Measurements from ENCODE around the gene CHAF1B. TPM values are rescaled to one million over a fixed set of nuclear protein-coding genes. Genes with fewer than 3 reads are reported as not detected.
A peak's percentile ranks its signal among the peaks of the same experiment; 100 is the strongest.
"Not testable (repeated sequence)": the region's sequence is repeated elsewhere in the genome, so short reads cannot be mapped to it uniquely, and the experiment has no call there.

The CHAF1B gene
- total and polyA plus RNA-seq, 5 donors from 2014 or later: 1.4 to 10.0 (median 3.4) TPM

DNA sequence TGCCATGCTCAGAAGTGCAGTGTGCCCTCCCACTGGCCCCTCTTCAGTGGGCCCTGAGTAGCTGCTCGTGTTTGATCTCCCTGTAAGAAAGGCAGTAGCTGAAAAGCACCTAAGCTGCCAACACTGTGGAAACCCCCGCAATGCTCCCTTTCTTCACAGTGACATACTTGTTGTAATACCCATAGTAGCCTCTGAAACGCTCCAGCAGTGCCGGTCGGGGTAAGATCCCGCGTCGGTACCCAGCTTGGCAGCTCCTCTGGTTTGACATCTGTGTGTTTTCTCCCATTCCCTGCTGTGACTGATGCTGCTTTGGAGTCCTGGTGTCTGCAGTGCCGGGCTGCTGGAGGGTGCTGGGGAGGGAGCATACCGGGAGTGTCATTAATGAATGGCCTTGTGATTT, 3.6 kb downstream of the CHAF1B start:
- H3K27me3 Mint-ChIP-seq: no peaks in the 10 kb centered on the region
- Histone ChIP-seq H3K9me3 (ENCODE audit: control insufficient read depth in 2 of 2, low read length in 2 of 2) (no peaks in the 10 kb centered on the region), H3K27me3 (ENCODE audit: control insufficient read depth, insufficient read depth, low read length) (no peaks in the 10 kb centered on the region), H3K4me3 (ENCODE audit: low read depth, low read length) (no peak overlapping the region), H3K36me3 (ENCODE audit: control insufficient read depth, insufficient read depth, low read length) (no peaks in the 10 kb centered on the region), H3K27ac (ENCODE audit: insufficient read depth, low read length, poor library complexity, severe bottlenecking) (no peak overlapping the region), H3K4me1 (ENCODE audit: control insufficient read depth, insufficient read depth, low read length, poor library complexity, severe bottlenecking) (peaks cover 13% of the 10 kb centered on the region)
- no peak for DNase-seq
- peak overlapping the region in 1 of 4 donors; percentile 80 for H3K4me3 Mint-ChIP-seq
- ATAC-seq (ENCODE audit: low read depth in 2 of 2): no peak
- H3K9me3 Mint-ChIP-seq: peaks cover 0 to 4% (median 0%) of the 10 kb centered on the region in 7 donors
- peaks cover 5 to 11% (median 8%) of the 10 kb centered on the region in 4 donors for H3K4me1 Mint-ChIP-seq
- H3K36me3 Mint-ChIP-seq: peaks cover 4% of the 10 kb centered on the region
- no peak overlapping the region for H3K27ac Mint-ChIP-seq

DNA sequence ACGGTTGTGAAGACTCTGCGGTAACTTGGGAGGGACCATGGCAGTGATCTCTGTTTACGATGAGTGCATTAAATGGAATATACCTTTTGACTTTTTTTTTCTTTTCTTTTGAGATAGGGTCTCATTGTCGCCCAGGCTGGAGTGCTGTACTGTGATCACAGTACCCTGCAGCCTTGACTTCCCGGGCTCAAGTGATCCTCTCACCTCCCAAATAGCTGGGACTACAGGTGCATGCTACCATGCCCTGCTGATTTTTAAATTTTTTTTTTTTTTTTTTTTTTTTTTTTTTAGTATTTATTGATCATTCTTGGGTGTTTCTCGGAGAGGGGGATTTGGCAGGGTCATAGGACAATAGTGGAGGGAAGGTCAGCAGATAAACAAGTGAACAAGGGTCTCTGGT, 6.5 kb downstream of the CHAF1B start:
- not testable (repeated sequence) for H3K4me1 Mint-ChIP-seq; H3K27me3 Mint-ChIP-seq; H3K4me3 Mint-ChIP-seq; H3K9me3 Mint-ChIP-seq; H3K27ac ChIP-seq (ENCODE audit: insufficient read depth, low read length, poor library complexity, severe bottlenecking); H3K27me3 ChIP-seq (ENCODE audit: control insufficient read depth, insufficient read depth, low read length); H3K9me3 ChIP-seq (ENCODE audit: control insufficient read depth in 2 of 2, low read length in 2 of 2); ATAC-seq (ENCODE audit: low read depth in 2 of 2); DNase-seq; H3K4me3 ChIP-seq (ENCODE audit: low read depth, low read length); H3K36me3 ChIP-seq (ENCODE audit: control insufficient read depth, insufficient read depth, low read length); H3K4me1 ChIP-seq (ENCODE audit: control insufficient read depth, insufficient read depth, low read length, poor library complexity, severe bottlenecking); H3K27ac Mint-ChIP-seq
- H3K36me3 Mint-ChIP-seq: peaks cover 14% of the 10 kb centered on the region

DNA sequence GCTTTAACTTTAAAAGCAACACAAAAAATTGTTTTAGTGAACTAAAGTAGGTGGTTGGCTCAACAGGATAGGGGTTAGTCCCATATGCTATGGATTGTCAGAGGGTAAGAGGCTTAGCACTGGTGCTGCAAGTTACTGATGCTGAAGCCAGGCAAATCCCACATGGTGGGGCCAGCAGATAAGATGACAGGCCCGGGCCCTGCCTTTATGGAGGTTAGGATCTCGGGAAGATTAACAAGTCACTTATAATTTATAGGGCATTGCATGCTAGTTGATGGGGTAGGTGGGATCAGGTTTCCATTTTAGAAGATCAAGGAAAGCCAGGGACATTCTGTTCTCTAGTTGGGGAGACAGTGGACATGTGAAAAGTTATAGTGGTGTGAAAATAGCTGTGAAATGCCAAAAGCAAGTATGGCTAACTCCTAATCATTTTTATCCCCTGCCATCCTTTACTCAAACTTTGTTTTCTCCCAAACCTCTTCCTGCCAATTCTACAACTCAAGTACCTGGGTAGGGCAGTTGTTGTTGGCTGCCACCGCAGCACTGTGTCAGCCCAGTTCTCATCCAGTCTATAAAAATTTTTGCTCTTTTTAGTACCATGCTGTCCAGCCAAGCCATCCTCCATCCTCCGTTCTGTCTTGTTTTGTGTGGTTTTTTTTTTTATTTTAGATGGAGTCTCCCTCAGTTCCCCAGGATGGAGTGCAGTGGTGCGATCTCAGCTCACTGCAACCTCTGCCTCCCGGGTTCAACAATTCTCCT, 10.3 kb downstream of the CHAF1B start:
- no peak overlapping the region for H3K4me3 ChIP-seq (ENCODE audit: low read depth, low read length)
- H3K9me3 ChIP-seq (ENCODE audit: control insufficient read depth in 2 of 2, low read length in 2 of 2): no peaks in the 10 kb centered on the region
- no peaks in the 10 kb centered on the region for H3K27me3 ChIP-seq (ENCODE audit: control insufficient read depth, insufficient read depth, low read length)
- DNase-seq: no peak
- Mint-ChIP-seq H3K27me3 (no peaks in the 10 kb centered on the region), H3K9me3 (peaks cover 0 to 4% (median 0%) of the 10 kb centered on the region in 7 donors), H3K27ac (peak overlapping the region in 1 of 3 donors; percentile 55), H3K4me1 (peaks cover 0 to 4% (median 0%) of the 10 kb centered on the region in 4 donors), H3K36me3 (peaks cover 33% of the 10 kb centered on the region), H3K4me3 (no peak overlapping the region)
- no peaks in the 10 kb centered on the region for H3K4me1 ChIP-seq (ENCODE audit: control insufficient read depth, insufficient read depth, low read length, poor library complexity, severe bottlenecking)
- ATAC-seq (ENCODE audit: low read depth in 2 of 2): no peak
- H3K27ac ChIP-seq (ENCODE audit: insufficient read depth, low read length, poor library complexity, severe bottlenecking): no peak overlapping the region
- peaks cover 10% of the 10 kb centered on the region for H3K36me3 ChIP-seq (ENCODE audit: control insufficient read depth, insufficient read depth, low read length)

DNA sequence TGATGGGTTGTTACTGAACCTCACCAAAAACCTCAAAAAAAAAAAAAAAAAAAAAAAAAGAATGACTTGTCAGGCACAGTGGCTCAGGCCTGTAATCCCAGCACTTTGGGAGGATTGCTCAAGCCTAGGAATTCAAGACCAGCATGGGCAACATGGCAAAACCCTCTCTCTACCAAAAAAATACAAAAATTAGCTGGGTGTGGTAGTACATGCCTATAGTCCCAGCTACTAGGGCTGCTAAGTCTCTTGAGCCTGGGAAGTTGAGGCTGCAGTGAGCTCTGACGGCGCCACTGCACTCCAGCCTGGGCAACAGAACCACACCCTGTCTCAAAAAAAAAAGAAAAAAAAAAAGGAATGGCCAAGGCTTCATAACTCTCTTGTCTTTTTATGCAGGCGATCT, 11.1 kb downstream of the CHAF1B start:
- ATAC-seq (ENCODE audit: low read depth in 2 of 2) (no peak), DNase-seq (no peak)
- Mint-ChIP-seq H3K27me3 (no peaks in the 10 kb centered on the region), H3K36me3 (peaks cover 32% of the 10 kb centered on the region), H3K4me1 (peaks cover 0 to 4% (median 0%) of the 10 kb centered on the region in 4 donors), H3K9me3 (peaks cover 0 to 4% (median 0%) of the 10 kb centered on the region in 7 donors), H3K4me3 (no peak overlapping the region), H3K27ac (peak overlapping the region in 1 of 3 donors; percentile 50)
- H3K27ac ChIP-seq (ENCODE audit: insufficient read depth, low read length, poor library complexity, severe bottlenecking): no peak overlapping the region
- no peaks in the 10 kb centered on the region for H3K4me1 ChIP-seq (ENCODE audit: control insufficient read depth, insufficient read depth, low read length, poor library complexity, severe bottlenecking)
- no peak overlapping the region for H3K4me3 ChIP-seq (ENCODE audit: low read depth, low read length)
- H3K27me3 ChIP-seq (ENCODE audit: control insufficient read depth, insufficient read depth, low read length): no peaks in the 10 kb centered on the region
- H3K36me3 ChIP-seq (ENCODE audit: control insufficient read depth, insufficient read depth, low read length): peaks cover 10% of the 10 kb centered on the region
- H3K9me3 ChIP-seq (ENCODE audit: control insufficient read depth in 2 of 2, low read length in 2 of 2): no peaks in the 10 kb centered on the region

DNA sequence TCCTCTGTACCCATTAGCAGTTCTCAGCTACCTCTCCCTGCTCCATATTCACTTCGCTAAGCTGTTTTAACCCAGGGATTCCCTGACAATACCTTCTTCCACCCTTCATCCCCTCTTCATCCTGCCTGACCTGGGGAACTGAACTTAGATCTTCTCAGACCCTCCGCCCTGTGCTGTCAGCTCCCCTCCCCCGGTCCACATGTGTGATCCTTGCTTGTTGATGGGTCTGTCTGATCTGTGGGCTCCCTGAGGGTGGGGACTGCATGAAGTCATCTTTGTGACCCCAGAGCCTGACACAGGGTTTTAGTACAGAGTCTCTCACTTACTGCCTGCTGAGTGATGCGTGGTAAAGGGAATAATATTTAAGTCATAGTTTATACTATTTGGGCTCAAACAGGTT, 11.8 kb downstream of the CHAF1B start:
- H3K27me3 Mint-ChIP-seq: no peaks in the 10 kb centered on the region
- no peak overlapping the region for H3K27ac ChIP-seq (ENCODE audit: insufficient read depth, low read length, poor library complexity, severe bottlenecking)
- DNase-seq: no peak
- H3K9me3 Mint-ChIP-seq: peaks cover 0 to under 1% (median 0%) of the 10 kb centered on the region in 7 donors
- H3K4me1 ChIP-seq (ENCODE audit: control insufficient read depth, insufficient read depth, low read length, poor library complexity, severe bottlenecking): no peaks in the 10 kb centered on the region
- H3K4me1 Mint-ChIP-seq: peaks cover 0 to 4% (median 0%) of the 10 kb centered on the region in 4 donors
- H3K4me3 Mint-ChIP-seq: no peak overlapping the region
- H3K4me3 ChIP-seq (ENCODE audit: low read depth, low read length): no peak overlapping the region
- no peak for ATAC-seq (ENCODE audit: low read depth in 2 of 2)
- H3K27me3 ChIP-seq (ENCODE audit: control insufficient read depth, insufficient read depth, low read length): no peaks in the 10 kb centered on the region
- peaks cover 29% of the 10 kb centered on the region for H3K36me3 Mint-ChIP-seq
- H3K9me3 ChIP-seq (ENCODE audit: control insufficient read depth in 2 of 2, low read length in 2 of 2): no peaks in the 10 kb centered on the region
- H3K27ac Mint-ChIP-seq: peak overlapping the region in 2 of 3 donors; percentile 5 to 50
- H3K36me3 ChIP-seq (ENCODE audit: control insufficient read depth, insufficient read depth, low read length): peaks cover 10% of the 10 kb centered on the region

DNA sequence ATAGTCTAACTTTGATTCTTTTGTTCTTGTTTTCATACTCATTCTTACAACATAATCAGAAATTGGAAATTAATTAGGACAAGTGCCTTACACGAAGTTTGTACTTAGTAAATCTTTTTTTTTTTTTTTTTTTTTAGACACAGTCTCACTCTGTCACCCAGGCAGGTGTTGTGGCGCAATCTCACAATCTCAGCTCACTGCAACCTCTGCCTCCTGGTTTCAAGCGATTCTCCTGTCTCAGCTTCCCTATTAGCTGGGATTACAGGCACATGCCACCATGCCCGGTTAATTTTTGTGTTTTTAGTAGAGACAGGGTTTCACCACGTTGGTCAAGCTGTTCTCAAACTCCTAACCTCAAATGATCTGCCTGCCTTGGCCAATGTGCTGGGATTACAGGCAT, 12.4 kb downstream of the CHAF1B start:
- ATAC-seq (ENCODE audit: low read depth in 2 of 2) (no peak), DNase-seq (no peak)
- Mint-ChIP-seq H3K9me3 (no peaks in the 10 kb centered on the region), H3K27me3 (no peaks in the 10 kb centered on the region), H3K27ac (no peak overlapping the region), H3K4me3 (no peak overlapping the region), H3K36me3 (peaks cover 30% of the 10 kb centered on the region), H3K4me1 (peaks cover 0 to 8% (median 0%) of the 10 kb centered on the region in 4 donors)
- H3K9me3 ChIP-seq (ENCODE audit: control insufficient read depth in 2 of 2, low read length in 2 of 2): no peaks in the 10 kb centered on the region
- H3K27me3 ChIP-seq (ENCODE audit: control insufficient read depth, insufficient read depth, low read length): no peaks in the 10 kb centered on the region
- H3K27ac ChIP-seq (ENCODE audit: insufficient read depth, low read length, poor library complexity, severe bottlenecking): no peak overlapping the region
- H3K36me3 ChIP-seq (ENCODE audit: control insufficient read depth, insufficient read depth, low read length): peaks cover 11% of the 10 kb centered on the region
- H3K4me3 ChIP-seq (ENCODE audit: low read depth, low read length): no peak overlapping the region
- H3K4me1 ChIP-seq (ENCODE audit: control insufficient read depth, insufficient read depth, low read length, poor library complexity, severe bottlenecking): no peaks in the 10 kb centered on the region

DNA sequence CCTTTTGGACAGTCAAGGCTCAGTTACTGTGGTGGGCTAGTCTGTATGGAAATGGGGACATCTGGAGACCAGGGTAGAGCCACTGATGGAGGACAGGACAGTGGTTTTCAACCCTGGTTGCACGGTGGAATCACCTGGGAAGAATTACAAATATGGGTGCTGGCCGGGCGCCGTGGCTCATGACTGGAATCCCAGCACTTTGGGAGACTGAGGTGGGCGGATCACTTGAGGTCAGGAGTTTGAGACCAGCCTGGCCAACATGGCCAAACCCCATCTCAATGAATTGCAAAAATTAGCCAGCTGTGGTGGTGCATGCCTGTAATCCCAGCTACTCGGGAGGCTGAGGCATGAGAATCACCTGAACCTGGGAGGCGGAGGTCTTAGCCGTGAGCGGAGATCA, 14.5 kb downstream of the CHAF1B start:
- not testable (repeated sequence) for H3K4me1 Mint-ChIP-seq; H3K9me3 Mint-ChIP-seq; DNase-seq; H3K27ac ChIP-seq (ENCODE audit: insufficient read depth, low read length, poor library complexity, severe bottlenecking); H3K9me3 ChIP-seq (ENCODE audit: control insufficient read depth in 2 of 2, low read length in 2 of 2); H3K4me3 ChIP-seq (ENCODE audit: low read depth, low read length); ATAC-seq (ENCODE audit: low read depth in 2 of 2); H3K27me3 Mint-ChIP-seq; H3K4me1 ChIP-seq (ENCODE audit: control insufficient read depth, insufficient read depth, low read length, poor library complexity, severe bottlenecking); H3K4me3 Mint-ChIP-seq; H3K27me3 ChIP-seq (ENCODE audit: control insufficient read depth, insufficient read depth, low read length)
- peak overlapping the region in 1 of 3 donors; percentile 63 for H3K27ac Mint-ChIP-seq
- peaks cover 17% of the 10 kb centered on the region for H3K36me3 ChIP-seq (ENCODE audit: control insufficient read depth, insufficient read depth, low read length)
- H3K36me3 Mint-ChIP-seq: peaks cover 33% of the 10 kb centered on the region

DNA sequence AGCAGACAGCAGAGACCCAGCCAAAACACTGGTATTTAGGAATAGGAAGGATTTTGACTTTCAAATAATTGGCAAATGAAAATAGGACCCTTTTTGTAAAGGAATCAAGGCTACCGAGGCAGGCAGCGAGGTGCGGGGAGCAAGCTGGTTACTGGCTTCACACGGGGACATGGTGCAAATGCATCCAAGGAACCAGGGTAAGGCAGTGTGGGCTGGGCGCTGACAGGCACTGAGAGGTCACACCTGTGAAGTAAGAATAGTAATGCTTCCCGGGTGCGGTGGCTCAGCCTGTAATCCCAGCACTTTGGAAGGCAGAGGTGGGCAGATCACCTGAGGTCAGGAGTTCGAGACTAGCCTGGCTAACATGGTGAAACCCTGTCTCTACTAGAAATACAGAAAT, 15.5 kb downstream of the CHAF1B start:
- H3K27ac Mint-ChIP-seq: no peak overlapping the region
- peaks cover 30% of the 10 kb centered on the region for H3K36me3 Mint-ChIP-seq

More for the DNA sequence above, 15.5 kb downstream of the CHAF1B start:
- H3K27ac ChIP-seq (ENCODE audit: insufficient read depth, low read length, poor library complexity, severe bottlenecking): no peak overlapping the region
- H3K36me3 ChIP-seq (ENCODE audit: control insufficient read depth, insufficient read depth, low read length): peaks cover 11% of the 10 kb centered on the region
- DNase-seq: no peak
- no peak for ATAC-seq (ENCODE audit: low read depth in 2 of 2)
- no peaks in the 10 kb centered on the region for H3K27me3 Mint-ChIP-seq
- no peaks in the 10 kb centered on the region for H3K9me3 ChIP-seq (ENCODE audit: control insufficient read depth in 2 of 2, low read length in 2 of 2)
- H3K4me1 ChIP-seq (ENCODE audit: control insufficient read depth, insufficient read depth, low read length, poor library complexity, severe bottlenecking): no peaks in the 10 kb centered on the region
- H3K9me3 Mint-ChIP-seq: no peaks in the 10 kb centered on the region
- no peaks in the 10 kb centered on the region for H3K27me3 ChIP-seq (ENCODE audit: control insufficient read depth, insufficient read depth, low read length)
- H3K4me3 Mint-ChIP-seq: no peak overlapping the region
- H3K4me1 Mint-ChIP-seq: peaks cover 0 to 8% (median 2%) of the 10 kb centered on the region in 4 donors
- no peak overlapping the region for H3K4me3 ChIP-seq (ENCODE audit: low read depth, low read length)
